AG04450 (cell line): ENCODE results near the gene CLEC2D. TPM values are rescaled to one million over a fixed set of nuclear protein-coding genes. Genes with fewer than 3 reads are reported as not detected.

Experiments
- CTCF ChIA-PET: fragments of 300-600, 350-600 bp; formaldehyde crosslinking; extraction: SDS; loops from one replicate; lab custom pipeline; 2022; ENCODE audit warnings: antibody characterized with exemption, inconsistent platforms; lab: Charles Lee
- POLR2A ChIA-PET: fragments of 350-600 bp; formaldehyde crosslinking; extraction: SDS; loops from one replicate; lab custom pipeline; 2021; ENCODE audit warnings: antibody characterized with exemption, inconsistent platforms; lab: Yijun Ruan, JAX
- DNase-seq: peaks from one replicate; pipeline ENCODE4 v3.0.0-alpha.2; 2011; ENCODE audit warnings: low read depth, low spot score
- H3K27ac ChIP-seq: one replicate; pipeline ENCODE4 v1.5.1; 2012; ENCODE audit warnings: low read depth, low read length, control low read depth
- H3K27me3 ChIP-seq: one replicate; pipeline ENCODE4 v1.6.0; 2012; ENCODE audit warnings: low read length; ENCODE audit not compliant: control insufficient read depth, insufficient read depth
- H3K4me3 ChIP-seq: 2 replicates; pipeline ENCODE4 v1.5.1; 2011; ENCODE audit warnings: mild to moderate bottlenecking, low read depth, low read length, control low read depth
- H3K9me3 ChIP-seq: 2 replicates; pipeline ENCODE4 v1.5.1; 2012; ENCODE audit warnings: low read length; ENCODE audit not compliant: control insufficient read depth, insufficient read depth
- CTCF ChIP-seq: IDR thresholded peaks from 2 replicates; pipeline ENCODE4 v1.5.1; 2011; ENCODE audit warnings: low read depth, low read length, control low read depth, inconsistent platforms
- polyA plus RNA-seq: library from polyadenylated mRNA; depleted of rRNA; stranded (reverse); fragments of >200 nt; gene quantifications from 2 replicates; pipeline ENCODE4 v1.2.3, GENCODE V29; 2011

Gene CLEC2D
- polyA plus RNA-seq, 1 experiment: 2.3 TPM

DNA sequence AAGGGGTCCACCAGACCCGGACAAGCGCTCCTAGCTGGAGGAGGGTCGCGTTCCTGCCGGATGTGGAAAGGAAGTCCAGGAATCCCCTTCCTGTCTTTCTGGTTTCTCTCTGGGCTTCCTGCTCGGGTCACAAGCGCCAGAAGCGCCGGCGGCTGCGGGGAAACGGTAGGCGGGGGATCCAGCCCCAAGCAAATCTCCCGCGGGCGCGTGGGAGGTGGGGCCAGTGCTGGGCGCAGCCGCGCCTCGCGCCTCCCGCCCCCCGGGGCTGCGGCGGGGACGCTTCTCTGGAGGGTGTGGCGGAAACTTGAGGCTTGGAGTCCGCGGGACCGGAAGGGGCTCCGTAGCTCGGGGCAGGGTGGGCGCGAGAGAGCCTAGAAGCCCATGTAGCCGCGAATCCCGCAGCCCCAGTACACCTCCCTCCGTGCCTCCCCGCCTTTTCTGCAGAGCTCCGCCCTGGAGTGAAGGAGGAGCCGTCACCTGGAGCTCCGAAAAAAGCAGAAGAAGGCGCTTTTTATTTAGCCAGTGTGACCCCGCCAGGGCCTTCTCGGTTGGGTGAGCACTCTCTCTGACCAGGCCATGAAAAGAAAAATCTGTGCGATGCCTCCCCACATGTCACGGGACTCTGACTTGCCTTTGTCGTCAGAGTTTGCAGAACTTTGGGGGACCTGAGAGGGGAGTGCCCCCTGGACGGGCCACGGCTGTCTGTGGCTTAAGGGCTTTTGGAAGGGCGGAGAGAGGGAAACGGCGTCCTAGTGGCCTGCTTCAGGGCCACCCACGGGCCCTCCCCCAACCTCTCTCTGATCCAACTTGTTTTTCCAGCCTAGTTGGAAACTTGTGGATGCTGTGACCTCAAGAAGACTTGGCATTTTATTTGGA, 21.4 kb upstream of the CLEC2D start:
- Histone ChIP-seq H3K4me3 (peak overlapping the region; percentile 79), H3K27me3 (no peaks in the 10 kb centered on the region), H3K9me3 (no peaks in the 10 kb centered on the region; the same call in 1 of the 2 replicates), H3K27ac (peak overlapping the region; percentile 85)
- POLR2A ChIA-PET: no interaction called here
- TF ChIP-seq CTCF: no peak
- DNase-seq: no peak
- CTCF ChIA-PET: interaction anchor here (0.6 to 1.8 kb wide), 3 partner anchors 60 to 758 kb away, joined by 3 to 11 read pairs (median 5); no protein-coding TSS in a partner anchor

- TF ChIP-seq CTCF: no peak
- CTCF ChIA-PET: interaction anchor here (1.8 kb wide), 1 partner anchor 59 kb away, joined by 11 read pairs; no protein-coding TSS in a partner anchor
These were observed 20.6 kb upstream of the CLEC2D start for GRCh38 chr12:9648701-9649531.

DNA sequence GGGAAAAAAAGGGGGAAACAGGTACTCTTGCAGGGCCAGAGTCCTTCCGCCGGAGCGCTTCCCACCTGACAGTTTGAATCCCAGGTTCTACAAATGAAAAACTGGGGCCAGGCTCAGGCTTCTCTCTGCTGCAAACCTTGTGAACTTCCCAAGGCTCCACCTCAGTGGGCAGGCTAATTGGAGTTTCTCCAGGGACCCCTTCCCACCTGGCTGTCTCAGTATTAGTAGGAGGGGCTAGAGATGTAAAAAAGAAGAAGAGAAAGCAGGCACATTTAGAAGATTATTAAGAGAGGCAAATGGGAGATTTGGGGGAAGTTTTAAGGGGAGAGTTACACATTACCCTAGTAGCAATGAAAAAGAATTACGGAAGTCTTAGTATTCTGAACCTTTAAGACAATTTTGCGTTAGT, 20.0 kb upstream of the CLEC2D start:
- no peaks in the 10 kb centered on the region for H3K27me3 ChIP-seq
- no peaks in the 10 kb centered on the region; the same call in 1 of the 2 replicates for H3K9me3 ChIP-seq
- ChIA-PET CTCF (interaction anchor here (1.2 kb wide), 1 partner anchor 18 kb away, joined by 3 read pairs; no protein-coding TSS in a partner anchor), POLR2A (no interaction called here)
- peak overlapping the region; percentile 55 for H3K27ac ChIP-seq
- peak overlapping the region; percentile 79 for H3K4me3 ChIP-seq
- no peak for DNase-seq
- no peak for TF ChIP-seq CTCF

More at GRCh38 chr12:9648701-9649531, 20.6 kb upstream of the CLEC2D start:
- peak overlapping the region; percentile 79 for H3K4me3 ChIP-seq
- peak overlapping the region; percentile 85 for H3K27ac ChIP-seq
- no peaks in the 10 kb centered on the region for H3K27me3 ChIP-seq
- no peaks in the 10 kb centered on the region; the same call in 1 of the 2 replicates for H3K9me3 ChIP-seq
- POLR2A ChIA-PET: no interaction called here
- DNase-seq: no peak

DNA sequence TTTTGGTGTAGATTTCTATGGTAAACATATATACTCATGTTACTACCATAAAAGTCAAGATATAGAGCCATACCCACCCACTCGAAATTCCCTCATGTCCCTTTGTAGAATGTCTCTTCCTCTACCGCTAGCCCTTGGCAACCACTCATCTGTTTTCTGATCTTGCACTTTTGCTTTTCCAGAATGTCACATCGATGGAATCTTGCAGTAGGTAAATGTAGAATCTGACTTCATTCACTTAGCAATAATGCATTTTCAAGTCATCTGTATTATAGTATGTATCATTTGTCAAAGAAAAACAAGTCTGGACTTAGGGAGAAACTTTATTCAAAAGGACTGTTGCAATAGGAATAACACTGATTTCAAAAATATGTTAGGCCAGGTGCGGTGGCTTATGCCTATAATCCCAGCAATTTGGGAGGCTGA, 19.3 kb upstream of the CLEC2D start:
- Histone ChIP-seq H3K4me3 (peak overlapping the region; percentile 79), H3K27ac (peak overlapping the region; percentile 85), H3K9me3 (no peaks in the 10 kb centered on the region; the same call in 1 of the 2 replicates), H3K27me3 (no peaks in the 10 kb centered on the region)
- CTCF ChIA-PET: interaction anchor here (1.2 kb wide), 1 partner anchor 18 kb away, joined by 3 read pairs; no protein-coding TSS in a partner anchor
- no peak for DNase-seq
- POLR2A ChIA-PET: no interaction called here
- TF ChIP-seq CTCF: no peak
